ENCODE measurements around the gene TTC1.

GRCh38 chr5:160089531-160089930, 80.6 kb downstream of the TTC1 start:
- no peak for TF ChIP-seq MAX (IDR thresholded peaks at IDR 0.05)
- no peak for TF ChIP-seq EP300 (IDR thresholded peaks at IDR 0.05; ENCODE audit: borderline replicate concordance)
- no peak for TF ChIP-seq CEBPB (IDR thresholded peaks at IDR 0.05)
- no peak for TF ChIP-seq TAF1 (IDR thresholded peaks at IDR 0.05; ENCODE audit: low read depth)
- no peak for TF ChIP-seq TCF12 (IDR thresholded peaks at IDR 0.05; ENCODE audit: low read depth)
- no peak for TF ChIP-seq REST (IDR thresholded peaks at IDR 0.05; ENCODE audit: low read depth)
- TF ChIP-seq RAD21 (IDR thresholded peaks at IDR 0.05; ENCODE audit: low read depth) = no peak
- no peak for TF ChIP-seq TEAD4 (IDR thresholded peaks at IDR 0.05)
- TF ChIP-seq EGR1 (IDR thresholded peaks at IDR 0.05) = no peak
- TF ChIP-seq YY1 (IDR thresholded peaks at IDR 0.05; ENCODE audit: low read depth) = no peak
- no peak for TF ChIP-seq NFIC (IDR thresholded peaks at IDR 0.05)
- TF ChIP-seq USF1 (IDR thresholded peaks at IDR 0.05) = no peak
